NB4 (cell line): ENCODE measurements around the gene CERCAM.

ENCODE experiments used
- MYC ChIP-seq: IDR thresholded peaks from 2 replicates; pipeline ENCODE4 v1.6.1; 2011; ENCODE audit warnings: low read depth, low read length
- TF ChIP-seq, protein P1 (sequence below): IDR thresholded peaks from one replicate; pipeline ENCODE4 v1.5.1; 2012; ENCODE audit warnings: low read depth, low read length

GRCh38 chr9:128392302-128393144, 28.1 kb upstream of the CERCAM start:
- TF ChIP-seq MYC = no peak
- TF ChIP-seq, protein P1, sequence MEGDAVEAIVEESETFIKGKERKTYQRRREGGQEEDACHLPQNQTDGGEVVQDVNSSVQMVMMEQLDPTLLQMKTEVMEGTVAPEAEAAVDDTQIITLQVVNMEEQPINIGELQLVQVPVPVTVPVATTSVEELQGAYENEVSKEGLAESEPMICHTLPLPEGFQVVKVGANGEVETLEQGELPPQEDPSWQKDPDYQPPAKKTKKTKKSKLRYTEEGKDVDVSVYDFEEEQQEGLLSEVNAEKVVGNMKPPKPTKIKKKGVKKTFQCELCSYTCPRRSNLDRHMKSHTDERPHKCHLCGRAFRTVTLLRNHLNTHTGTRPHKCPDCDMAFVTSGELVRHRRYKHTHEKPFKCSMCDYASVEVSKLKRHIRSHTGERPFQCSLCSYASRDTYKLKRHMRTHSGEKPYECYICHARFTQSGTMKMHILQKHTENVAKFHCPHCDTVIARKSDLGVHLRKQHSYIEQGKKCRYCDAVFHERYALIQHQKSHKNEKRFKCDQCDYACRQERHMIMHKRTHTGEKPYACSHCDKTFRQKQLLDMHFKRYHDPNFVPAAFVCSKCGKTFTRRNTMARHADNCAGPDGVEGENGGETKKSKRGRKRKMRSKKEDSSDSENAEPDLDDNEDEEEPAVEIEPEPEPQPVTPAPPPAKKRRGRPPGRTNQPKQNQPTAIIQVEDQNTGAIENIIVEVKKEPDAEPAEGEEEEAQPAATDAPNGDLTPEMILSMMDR = no peak
